WTC11 (cell line): ENCODE results near the gene OR10A6. TPM values are rescaled to one million over a fixed set of nuclear protein-coding genes. Genes with fewer than 3 reads are reported as not detected.

Experiments used
- ATAC-seq: fragments of 200-7000 bp; cut with Tn5 transposase; 2 replicates; pipeline ENCODE4 v1.10.0; 2021; ENCODE audit warnings: mild to moderate bottlenecking, moderate library complexity
- CTCF ChIA-PET: fragments of 300-600 bp; sonication (Branson Sonifier 250); formaldehyde crosslinking; loops from one replicate; lab custom pipeline; 2021; ENCODE audit warnings: antibody characterized with exemption; lab: Charles Lee
- POLR2A ChIA-PET: fragments of 350-600 bp; sonication (Branson Sonifier 250); formaldehyde crosslinking; loops from one replicate; lab custom pipeline; 2021; ENCODE audit warnings: antibody characterized with exemption; lab: Charles Lee
- DNase-seq: peaks from one replicate; pipeline ENCODE4 v3.0.0; 2021; ENCODE audit warnings: low spot score
- H3K27ac Mint-ChIP-seq: 2 replicates; pipeline ENCODE4 v1.8.0; 2021; ENCODE audit warnings: mixed read lengths
- H3K27me3 Mint-ChIP-seq: 2 replicates; pipeline ENCODE4 v1.8.0; 2021; ENCODE audit warnings: low read depth, mild to moderate bottlenecking, moderate library complexity, mixed read lengths
- H3K36me3 Mint-ChIP-seq: 2 replicates; pipeline ENCODE4 v1.8.0; 2021; ENCODE audit warnings: mixed read lengths
- H3K4me1 Mint-ChIP-seq: 2 replicates; pipeline ENCODE4 v1.8.0; 2022; ENCODE audit warnings: mixed read lengths
- H3K4me3 Mint-ChIP-seq: 2 replicates; pipeline ENCODE4 v1.8.0; 2021; ENCODE audit warnings: mild to moderate bottlenecking, moderate library complexity, mixed read lengths
- H3K9me3 Mint-ChIP-seq: 2 replicates; pipeline ENCODE4 v1.8.0; 2021; ENCODE audit warnings: mixed read lengths
- AR ChIP-seq: fragments of 250-450 bp; sonication (Bioruptor Pico); IDR thresholded peaks from 2 replicates; pipeline ENCODE4 v1.9.0; 2021; ENCODE audit warnings: mild to moderate bottlenecking
- ATF6 ChIP-seq: sonication (generic); formaldehyde crosslinking; IDR thresholded peaks from 2 replicates; pipeline ENCODE4 v1.8.1; 2023; ENCODE audit warnings: mild to moderate bottlenecking, missing genetic modification reagents
- CBFB ChIP-seq: sonication (generic); formaldehyde crosslinking; IDR thresholded peaks from 2 replicates; pipeline ENCODE4 v1.8.1; 2022; ENCODE audit warnings: mild to moderate bottlenecking, low read depth, missing genetic modification reagents
- EMX1 ChIP-seq: fragments of 250-450 bp; sonication (Bioruptor Pico); IDR thresholded peaks from 2 replicates; pipeline ENCODE4 v1.8.0; 2021; ENCODE audit warnings: mild to moderate bottlenecking
- FOXP1 ChIP-seq: sonication (generic); formaldehyde crosslinking; IDR thresholded peaks from 2 replicates; pipeline ENCODE4 v1.8.0; 2022; ENCODE audit warnings: missing genetic modification reagents, mild to moderate bottlenecking, moderate library complexity, borderline replicate concordance
- FOXP4 ChIP-seq: sonication (generic); formaldehyde crosslinking; IDR thresholded peaks from 2 replicates; pipeline ENCODE4 v1.8.0; 2022; ENCODE audit warnings: mild to moderate bottlenecking, missing genetic modification reagents
- JUN ChIP-seq: sonication (generic); formaldehyde crosslinking; IDR thresholded peaks from 2 replicates; pipeline ENCODE4 v1.8.0; 2023; ENCODE audit warnings: mild to moderate bottlenecking, missing genetic modification reagents
- MXD4 ChIP-seq: fragments of 250-450 bp; sonication (Bioruptor Pico); IDR thresholded peaks from 2 replicates; pipeline ENCODE4 v1.8.0; 2021; ENCODE audit warnings: mild to moderate bottlenecking, moderate library complexity, borderline replicate concordance
- MYBL2 ChIP-seq: sonication (generic); formaldehyde crosslinking; IDR thresholded peaks from 2 replicates; pipeline ENCODE4 v1.8.1; 2023; ENCODE audit warnings: mild to moderate bottlenecking, moderate library complexity, missing genetic modification reagents
- RELA ChIP-seq: sonication (generic); formaldehyde crosslinking; IDR thresholded peaks from 2 replicates; pipeline ENCODE4 v1.8.1; 2022; ENCODE audit warnings: missing genetic modification reagents, mild to moderate bottlenecking, borderline replicate concordance
- TEAD4 ChIP-seq: sonication (generic); formaldehyde crosslinking; IDR thresholded peaks from 2 replicates; pipeline ENCODE4 v1.8.0; 2022; ENCODE audit warnings: mild to moderate bottlenecking, missing genetic modification reagents
- ZNF263 ChIP-seq: sonication (generic); formaldehyde crosslinking; IDR thresholded peaks from 2 replicates; pipeline ENCODE4 v1.8.1; 2022; ENCODE audit warnings: low read depth, mild to moderate bottlenecking, moderate library complexity, missing genetic modification reagents
- total RNA-seq: library from RNA; stranded (reverse); gene quantifications from 3 replicates; pipeline ENCODE4 v1.2.3, GENCODE V29; 2021
- TF ChIP-seq, protein P1 (sequence below): fragments of 250-450 bp; sonication (Bioruptor Pico); IDR thresholded peaks from 2 replicates; pipeline ENCODE4 v1.9.0; 2021; ENCODE audit warnings: mild to moderate bottlenecking
- TF ChIP-seq, protein P2 (sequence below): sonication (generic); formaldehyde crosslinking; IDR thresholded peaks from 2 replicates; pipeline ENCODE4 v1.8.0; 2023; ENCODE audit warnings: missing genetic modification reagents, mild to moderate bottlenecking, borderline replicate concordance

The OR10A6 gene
- total RNA-seq, 1 experiment from 2014 or later = not detected

DNA sequence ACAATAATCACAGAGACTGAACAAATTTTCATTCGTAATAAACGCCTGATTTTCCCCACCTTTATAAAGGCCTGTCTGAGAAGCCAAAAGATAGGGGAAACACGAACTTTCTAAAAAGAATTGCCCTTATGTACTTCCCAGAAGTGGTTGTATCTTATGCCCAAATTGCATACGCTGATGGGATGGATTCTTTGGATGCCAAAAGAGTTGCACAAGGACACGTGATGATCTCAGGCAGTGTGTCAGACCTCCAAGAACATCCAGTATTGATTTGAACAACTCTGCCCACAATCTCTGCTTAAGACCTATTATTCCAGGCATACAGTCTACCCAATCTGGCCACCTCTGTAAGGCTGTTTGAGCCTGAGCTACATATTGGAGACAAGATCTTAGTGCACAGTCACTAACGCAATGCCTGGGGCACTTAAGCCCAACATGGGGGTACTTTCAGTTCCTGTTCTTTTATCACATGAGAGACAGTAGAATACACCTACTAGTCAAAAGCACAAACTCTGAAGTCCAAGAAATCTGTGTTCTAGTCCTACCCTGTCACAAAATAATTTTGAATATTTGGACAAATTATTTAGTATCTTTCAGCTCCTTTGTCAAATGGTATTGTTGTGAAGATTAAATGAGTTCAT lies 38.9 kb downstream of the OR10A6 start (continued):
- no peak for TF ChIP-seq MXD4 (CRISPR knock-in tag)
- no peak for TF ChIP-seq EMX1 (CRISPR knock-in tag)
- TF ChIP-seq RELA (CRISPR knock-in tag) = no peak
- TF ChIP-seq, protein P1, sequence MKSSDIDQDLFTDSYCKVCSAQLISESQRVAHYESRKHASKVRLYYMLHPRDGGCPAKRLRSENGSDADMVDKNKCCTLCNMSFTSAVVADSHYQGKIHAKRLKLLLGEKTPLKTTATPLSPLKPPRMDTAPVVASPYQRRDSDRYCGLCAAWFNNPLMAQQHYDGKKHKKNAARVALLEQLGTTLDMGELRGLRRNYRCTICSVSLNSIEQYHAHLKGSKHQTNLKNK (CRISPR knock-in tag) = no peak
- TF ChIP-seq ATF6 (CRISPR knock-in tag) = no peak
- TF ChIP-seq AR = no peak

GRCh38 chr11:7890417-7891172 lies 40.5 kb downstream of the OR10A6 start:
- no peak overlapping the region for H3K4me3 Mint-ChIP-seq
- TF ChIP-seq FOXP1 (no peak), TEAD4 (CRISPR knock-in tag) (no peak), JUN (CRISPR knock-in tag) (no peak), CBFB (no peak), FOXP4 (CRISPR knock-in tag) (no peak), ZNF263 (CRISPR knock-in tag) (no peak), MYBL2 (CRISPR knock-in tag) (no peak)
- TF ChIP-seq, protein P2, sequence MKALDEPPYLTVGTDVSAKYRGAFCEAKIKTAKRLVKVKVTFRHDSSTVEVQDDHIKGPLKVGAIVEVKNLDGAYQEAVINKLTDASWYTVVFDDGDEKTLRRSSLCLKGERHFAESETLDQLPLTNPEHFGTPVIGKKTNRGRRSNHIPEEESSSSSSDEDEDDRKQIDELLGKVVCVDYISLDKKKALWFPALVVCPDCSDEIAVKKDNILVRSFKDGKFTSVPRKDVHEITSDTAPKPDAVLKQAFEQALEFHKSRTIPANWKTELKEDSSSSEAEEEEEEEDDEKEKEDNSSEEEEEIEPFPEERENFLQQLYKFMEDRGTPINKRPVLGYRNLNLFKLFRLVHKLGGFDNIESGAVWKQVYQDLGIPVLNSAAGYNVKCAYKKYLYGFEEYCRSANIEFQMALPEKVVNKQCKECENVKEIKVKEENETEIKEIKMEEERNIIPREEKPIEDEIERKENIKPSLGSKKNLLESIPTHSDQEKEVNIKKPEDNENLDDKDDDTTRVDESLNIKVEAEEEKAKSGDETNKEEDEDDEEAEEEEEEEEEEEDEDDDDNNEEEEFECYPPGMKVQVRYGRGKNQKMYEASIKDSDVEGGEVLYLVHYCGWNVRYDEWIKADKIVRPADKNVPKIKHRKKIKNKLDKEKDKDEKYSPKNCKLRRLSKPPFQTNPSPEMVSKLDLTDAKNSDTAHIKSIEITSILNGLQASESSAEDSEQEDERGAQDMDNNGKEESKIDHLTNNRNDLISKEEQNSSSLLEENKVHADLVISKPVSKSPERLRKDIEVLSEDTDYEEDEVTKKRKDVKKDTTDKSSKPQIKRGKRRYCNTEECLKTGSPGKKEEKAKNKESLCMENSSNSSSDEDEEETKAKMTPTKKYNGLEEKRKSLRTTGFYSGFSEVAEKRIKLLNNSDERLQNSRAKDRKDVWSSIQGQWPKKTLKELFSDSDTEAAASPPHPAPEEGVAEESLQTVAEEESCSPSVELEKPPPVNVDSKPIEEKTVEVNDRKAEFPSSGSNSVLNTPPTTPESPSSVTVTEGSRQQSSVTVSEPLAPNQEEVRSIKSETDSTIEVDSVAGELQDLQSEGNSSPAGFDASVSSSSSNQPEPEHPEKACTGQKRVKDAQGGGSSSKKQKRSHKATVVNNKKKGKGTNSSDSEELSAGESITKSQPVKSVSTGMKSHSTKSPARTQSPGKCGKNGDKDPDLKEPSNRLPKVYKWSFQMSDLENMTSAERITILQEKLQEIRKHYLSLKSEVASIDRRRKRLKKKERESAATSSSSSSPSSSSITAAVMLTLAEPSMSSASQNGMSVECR (CRISPR knock-in tag) = no peak
- CTCF ChIA-PET = interaction anchor here (1.4 to 1.9 kb wide), 3 partner anchors 14 to 209 kb away, joined by 4 to 10 read pairs (median 5); partner anchors contain the start of gene EIF3F
- H3K27me3 Mint-ChIP-seq = peaks cover 18% of the 10 kb centered on the region
- H3K36me3 Mint-ChIP-seq = no peaks in the 10 kb centered on the region
- POLR2A ChIA-PET = no interaction called here
- peak; percentile 38; the same call in 1 of the 2 replicates for ATAC-seq
- no peaks in the 10 kb centered on the region for H3K9me3 Mint-ChIP-seq
- H3K27ac Mint-ChIP-seq = no peak overlapping the region
- H3K4me1 Mint-ChIP-seq = peaks cover 6% of the 10 kb centered on the region
- DNase-seq = no peak
